IMR-90 (cell line): Measurements from ENCODE around the gene IL23R. TPM values are rescaled to one million over a fixed set of nuclear protein-coding genes. Genes with fewer than 3 reads are reported as not detected.

Experiments used
- ATAC-seq: fragments of 200-7000 bp; cut with Tn5 transposase; 2 replicates; pipeline ENCODE4 v1.9.1; 2020; ENCODE audit warnings: low read depth, mild to moderate bottlenecking, moderate library complexity
- BruUV-seq: library from RNA; stranded (reverse); fragments of 400-500 nt; replicated peaks from 2 replicates; lab custom pipeline; 2021; lab: Mats Ljungman, UMichigan
- CTCF ChIA-PET: fragments of 300-600 bp; formaldehyde crosslinking; extraction: SDS; loops from one replicate; lab custom pipeline; 2021; ENCODE audit warnings: antibody characterized with exemption; lab: Yijun Ruan, JAX
- POLR2A ChIA-PET: fragments of 300-600 bp; sonication (Branson Sonifier 250); formaldehyde crosslinking; loops from one replicate; lab custom pipeline; 2022; ENCODE audit warnings: antibody characterized with exemption; ENCODE audit not compliant: unreplicated experiment; lab: Charles Lee
- DNase-seq: peaks from one replicate; pipeline ENCODE4 v3.0.0; 2013
- H2AFZ ChIP-seq: replicated peaks from 2 replicates; pipeline ENCODE3; 2013; ENCODE audit warnings: low read length, mild to moderate bottlenecking; ENCODE audit not compliant: poor library complexity
- H2AK5ac ChIP-seq: 2 replicates; pipeline ENCODE4 v1.6.1; 2013; ENCODE audit warnings: low read depth, low read length, inconsistent platforms
- H2AK9ac ChIP-seq: replicated peaks from 2 replicates; pipeline ENCODE3; 2013; ENCODE audit warnings: mild to moderate bottlenecking, low read depth, low read length, moderate library complexity; ENCODE audit not compliant: poor library complexity
- H2BK120ac ChIP-seq: 2 replicates; pipeline ENCODE4 v1.6.1; 2013; ENCODE audit warnings: low read depth, low read length, inconsistent platforms
- H2BK15ac ChIP-seq: 3 replicates; pipeline ENCODE4 v1.6.1; 2013; ENCODE audit warnings: low read depth, low read length, inconsistent platforms
- H2BK20ac ChIP-seq: 2 replicates; pipeline ENCODE4 v1.6.1; 2013; ENCODE audit warnings: low read depth, mild to moderate bottlenecking, inconsistent platforms, low read length, moderate library complexity
- H2BK5ac ChIP-seq: 2 replicates; pipeline ENCODE4 v1.6.1; 2013; ENCODE audit warnings: mild to moderate bottlenecking, low read depth, low read length, inconsistent platforms; ENCODE audit not compliant: poor library complexity, severe bottlenecking
- H3K14ac ChIP-seq: replicated peaks from 2 replicates; pipeline ENCODE4 v1.6.1; 2013; ENCODE audit warnings: low read depth, low read length, inconsistent platforms
- H3K18ac ChIP-seq: 2 replicates; pipeline ENCODE4 v1.6.1; 2013; ENCODE audit warnings: low read depth, low read length, control low read depth
- H3K23ac ChIP-seq: 2 replicates; pipeline ENCODE4 v1.6.1; 2013; ENCODE audit warnings: low read depth, low read length, inconsistent platforms
- H3K27ac ChIP-seq: 2 replicates; pipeline ENCODE4 v1.5.1; 2013; ENCODE audit warnings: mild to moderate bottlenecking, control low read depth, low read length; ENCODE audit not compliant: insufficient read depth
- H3K27me3 ChIP-seq: 2 replicates; pipeline ENCODE4 v1.6.1; 2013; ENCODE audit warnings: low read length; ENCODE audit not compliant: control insufficient read depth, insufficient read depth
- H3K36me3 ChIP-seq: 2 replicates; pipeline ENCODE4 v1.6.1; 2013; ENCODE audit warnings: low read length, mixed read lengths; ENCODE audit not compliant: control insufficient read depth, insufficient read depth
- H3K4ac ChIP-seq: 2 replicates; pipeline ENCODE4 v1.6.1; 2013; ENCODE audit warnings: low read depth, low read length, inconsistent platforms
- H3K4me1 ChIP-seq: 2 replicates; pipeline ENCODE4 v1.6.1; 2013; ENCODE audit warnings: low read length, mixed read lengths; ENCODE audit not compliant: control insufficient read depth, insufficient read depth
- H3K4me2 ChIP-seq: 2 replicates; pipeline ENCODE4 v1.6.1; 2013; ENCODE audit warnings: low read depth, mild to moderate bottlenecking, control low read depth, low read length, moderate library complexity
- H3K4me3 ChIP-seq: 2 replicates; pipeline ENCODE4 v1.5.1; 2013; ENCODE audit warnings: low read depth, mild to moderate bottlenecking, control low read depth, low read length, moderate library complexity; ENCODE audit not compliant: insufficient read depth
- H3K56ac ChIP-seq: 2 replicates; pipeline ENCODE4 v1.6.1; 2013; ENCODE audit warnings: low read length, inconsistent platforms; ENCODE audit not compliant: insufficient read depth; ENCODE audit errors: extremely low read depth
- H3K79me1 ChIP-seq, 2 experiments: 2 replicates each; pipeline ENCODE4 v1.6.1; 2013; ENCODE audit warnings: low read length in 2 of 2, inconsistent platforms in 1 of 2, low read depth in 1 of 2
- H3K9ac ChIP-seq: 2 replicates; pipeline ENCODE4 v1.6.1; 2013; ENCODE audit warnings: low read depth, low read length, control low read depth
- H3K9me1 ChIP-seq: 2 replicates; pipeline ENCODE4 v1.6.1; 2013; ENCODE audit warnings: low read length, inconsistent platforms; ENCODE audit not compliant: insufficient read depth
- H3K9me3 ChIP-seq: 2 replicates; pipeline ENCODE4 v1.6.1; 2013; ENCODE audit warnings: low read length; ENCODE audit not compliant: control insufficient read depth, insufficient read depth
- H4K20me1 ChIP-seq: 2 replicates; pipeline ENCODE4 v1.6.1; 2013; ENCODE audit warnings: low read length, inconsistent platforms; ENCODE audit not compliant: insufficient read depth
- H4K5ac ChIP-seq: 2 replicates; pipeline ENCODE4 v1.6.1; 2013; ENCODE audit warnings: mild to moderate bottlenecking, low read depth, low read length, control low read depth
- H4K8ac ChIP-seq, 2 experiments: 2 replicates each; pipeline ENCODE4 v1.6.1; 2013; ENCODE audit warnings: low read depth in 2 of 2, low read length in 2 of 2, control low read depth in 1 of 2, inconsistent platforms in 1 of 2
- H4K91ac ChIP-seq: 2 replicates; pipeline ENCODE4 v1.6.1; 2013; ENCODE audit warnings: low read depth, low read length, inconsistent platforms; ENCODE audit not compliant: insufficient read depth
- CHD1 ChIP-seq: IDR thresholded peaks from 2 replicates; pipeline ENCODE4 v1.6.1; 2012; ENCODE audit warnings: low read depth, low read length, improper control_type of control experiment
- CTCF ChIP-seq: conservative IDR thresholded peaks from 2 replicates; pipeline ENCODE4 v1.5.1; 2012; ENCODE audit warnings: mild to moderate bottlenecking, low read depth, low read length, improper control_type of control experiment
- MAFK ChIP-seq: IDR thresholded peaks from 2 replicates; pipeline ENCODE4 v1.6.1; 2012; ENCODE audit warnings: low read depth, low read length, improper control_type of control experiment
- RCOR1 ChIP-seq: IDR thresholded peaks from 2 replicates; pipeline ENCODE4 v1.6.1; 2012; ENCODE audit warnings: mild to moderate bottlenecking, low read length, improper control_type of control experiment; ENCODE audit not compliant: insufficient replicate concordance
- SMC3 ChIP-seq: fragments of 150-350 bp; IDR thresholded peaks from 2 replicates; pipeline ENCODE4 v1.6.1; 2016; ENCODE audit warnings: low read depth, mild to moderate bottlenecking, antibody characterized with exemption, low read length, moderate library complexity
- dilution Hi-C: fragments of 300-500 bp; cut with HindIII; formaldehyde crosslinking; loops from one replicate; pipeline ENCODE4 v1.14.3; 2018; ENCODE audit warnings: low sequenced_read_pairs; ENCODE audit not compliant: unreplicated experiment
- in situ Hi-C: fragments of 300-500 bp; cut with MboI; formaldehyde crosslinking; loops from 3 replicates; pipeline ENCODE4 v1.14.3; 2019; ENCODE audit warnings: low sequenced_read_pairs, inconsistent platforms, mixed read lengths
- intact Hi-C: fragments of 100-400 bp; cut with micrococcal nuclease; formaldehyde crosslinking; loops from 2 replicates; pipeline ENCODE4 v1.10.0; 2022
- polyA plus RNA-seq, 3 experiments: library from polyadenylated mRNA; depleted of rRNA; stranded (reverse); fragments of >200 nt; gene quantifications; 2 replicates each; pipeline ENCODE4 v1.2.3, GENCODE V29; 2012; ENCODE audit warnings: low replicate concordance in 1 of 3
- total RNA-seq: library from RNA; depleted of rRNA; stranded (reverse); fragments of >200 nt; gene quantifications from 2 replicates; pipeline ENCODE4 v1.2.3, GENCODE V29; 2012

IL23R gene
- total and polyA plus RNA-seq, 2 of the 4 experiments (the other 2 are of a cell fraction) = not detected

GRCh38 chr1:67242016-67242415 lies 75.8 kb downstream of the IL23R start:
- H2BK5ac ChIP-seq = no peak overlapping the region
- no peak overlapping the region for H4K5ac ChIP-seq
- H2BK15ac ChIP-seq = no peak overlapping the region
- H3K14ac ChIP-seq = no peak overlapping the region
- in situ Hi-C loops (no loop called here), dilution Hi-C loops (no loop called here), intact Hi-C loops (no loop called here)
- H3K18ac ChIP-seq = no peak overlapping the region
- H4K91ac ChIP-seq = no peak overlapping the region
- H3K27me3 ChIP-seq = no peaks in the 10 kb centered on the region; the same call in 1 of the 2 replicates
- H3K4ac ChIP-seq = no peak overlapping the region
- no peak for DNase-seq
- H2BK20ac ChIP-seq = no peak overlapping the region
- CTCF ChIA-PET = interaction anchor here (1.0 kb wide), 1 partner anchor 259 kb away, joined by 3 read pairs; no protein-coding TSS in a partner anchor
- no peak overlapping the region for H4K8ac ChIP-seq
- TF ChIP-seq RCOR1 (no peak), CTCF (no peak), MAFK (no peak), SMC3 (no peak), CHD1 (no peak)
- H3K9ac ChIP-seq = no peak overlapping the region
- no peaks in the 10 kb centered on the region for H3K36me3 ChIP-seq
- H3K9me3 ChIP-seq = no peaks in the 10 kb centered on the region
- BruUV-seq = no TSS peak
- POLR2A ChIA-PET = no interaction called here
- ATAC-seq = no peak
- no peaks in the 10 kb centered on the region for H3K79me1 ChIP-seq
- no peak overlapping the region for H2AFZ ChIP-seq
- H3K4me2 ChIP-seq = no peak overlapping the region
- no peak overlapping the region for H2AK9ac ChIP-seq
- no peak overlapping the region for H2BK120ac ChIP-seq
- no peak overlapping the region for H3K4me3 ChIP-seq
- no peak overlapping the region for H2AK5ac ChIP-seq
- H3K9me1 ChIP-seq = no peaks in the 10 kb centered on the region
- no peak overlapping the region for H3K23ac ChIP-seq
- H3K4me1 ChIP-seq = no peaks in the 10 kb centered on the region
- H4K20me1 ChIP-seq = no peaks in the 10 kb centered on the region
- H3K56ac ChIP-seq = no peak overlapping the region
- no peak overlapping the region for H3K27ac ChIP-seq
